CD14-positive monocyte (primary cell): ENCODE data around the gene VTI1A. TPM values are rescaled to one million over a fixed set of nuclear protein-coding genes. Genes with fewer than 3 reads are reported as not detected.
"Not testable (repeated sequence)": the region's sequence is repeated elsewhere in the genome, so short reads cannot be mapped to it uniquely, and the experiment has no call there.

Experiments
- DNase-seq, 3 donors: peaks; one replicate each; pipeline ENCODE4 v3.0.0-alpha.2; 2011 to 2022
- H2AFZ ChIP-seq: 2 replicates; pipeline ENCODE4 v1.6.0; 2012; ENCODE audit warnings: mild to moderate bottlenecking, low read depth, low read length, inconsistent platforms; ENCODE audit not compliant: insufficient read depth, poor library complexity, severe bottlenecking
- H3K27ac ChIP-seq, 2 donors: 1 replicate in 1 of 2; 2 replicates in 1 of 2; pipeline ENCODE4 v1.5.1; 2012 to 2013; ENCODE audit warnings: low read length in 2 of 2, control low read depth in 1 of 2, inconsistent platforms in 1 of 2, low read depth in 1 of 2, mild to moderate bottlenecking in 1 of 2
- H3K27me3 ChIP-seq, 2 donors: one replicate each; pipeline versions ENCODE4 v1.6.0 to v1.6.1; 2011 to 2013; ENCODE audit warnings: low read length in 2 of 2; ENCODE audit not compliant: control insufficient read depth in 2 of 2, insufficient read depth in 2 of 2
- H3K36me3 ChIP-seq, 2 donors: replicated peaks in 1 of 2; 1 replicate in 1 of 2; 2 replicates in 1 of 2; pipeline versions ENCODE4 v1.5.1 to v1.6.1; 2012 to 2013; ENCODE audit warnings: low read length in 2 of 2, control low read depth in 1 of 2, inconsistent platforms in 1 of 2, mild to moderate bottlenecking in 1 of 2; ENCODE audit not compliant: insufficient read depth in 2 of 2, control insufficient read depth in 1 of 2
- H3K4me1 ChIP-seq, 2 donors: 1 replicate in 1 of 2; 2 replicates in 1 of 2; pipeline versions ENCODE4 v1.5.1 to v1.6.1; 2012 to 2013; ENCODE audit warnings: low read length in 2 of 2, control low read depth in 1 of 2, inconsistent platforms in 1 of 2, mild to moderate bottlenecking in 1 of 2, moderate library complexity in 1 of 2; ENCODE audit not compliant: insufficient read depth in 2 of 2, control insufficient read depth in 1 of 2
- H3K4me2 ChIP-seq: replicated peaks from 2 replicates; pipeline ENCODE3; 2012; ENCODE audit warnings: low read length, moderate library complexity, mild to moderate bottlenecking; ENCODE audit not compliant: poor library complexity, severe bottlenecking; ENCODE audit errors: extremely low read depth
- H3K4me3 ChIP-seq, 3 experiments: fragments of 200-600 bp in 1 of 3; sonication (generic) in 1 of 3; replicated peaks in 1 of 3; 1 replicate in 2 of 3; 2 replicates in 1 of 3; pipeline ENCODE4 v1.5.1; 2011 to 2013; ENCODE audit warnings: low read length in 3 of 3, mild to moderate bottlenecking in 3 of 3, control low read depth in 2 of 3, low read depth in 2 of 3, inconsistent platforms in 1 of 3, moderate library complexity in 1 of 3
- H3K79me2 ChIP-seq: 2 replicates; pipeline ENCODE4 v1.6.0; 2012; ENCODE audit warnings: mild to moderate bottlenecking, control low read depth, inconsistent platforms, low read length, moderate library complexity; ENCODE audit not compliant: insufficient read depth
- H3K9ac ChIP-seq: 2 replicates; pipeline ENCODE4 v1.6.0; 2017; ENCODE audit warnings: low read length, mild to moderate bottlenecking; ENCODE audit not compliant: insufficient read depth, poor library complexity, severe bottlenecking
- H3K9me3 ChIP-seq, 2 donors: replicated peaks in 1 of 2; 1 replicate in 1 of 2; 2 replicates in 1 of 2; pipeline versions ENCODE4 v1.5.1 to v1.6.1; 2012 to 2013; ENCODE audit warnings: low read length in 2 of 2, control low read depth in 1 of 2; ENCODE audit not compliant: control insufficient read depth in 1 of 2, insufficient read depth in 1 of 2
- H4K20me1 ChIP-seq: 2 replicates; pipeline ENCODE4 v1.6.0; 2012; ENCODE audit warnings: mild to moderate bottlenecking, low read length, control low read depth, moderate library complexity; ENCODE audit not compliant: insufficient read depth
- H3K27ac Mint-ChIP-seq, 7 donors: one replicate each; pipeline ENCODE4 v1.8.0; 2020; ENCODE audit warnings: mild to moderate bottlenecking in 7 of 7, mixed read lengths in 7 of 7, moderate library complexity in 6 of 7, inconsistent platforms in 2 of 7
- H3K27me3 Mint-ChIP-seq, 3 donors: one replicate each; pipeline ENCODE4 v1.8.0; 2021 to 2022; ENCODE audit warnings: low read depth in 3 of 3, mild to moderate bottlenecking in 3 of 3, mixed read lengths in 3 of 3, moderate library complexity in 3 of 3, inconsistent platforms in 1 of 3
- H3K36me3 Mint-ChIP-seq, 2 donors: one replicate each; pipeline ENCODE4 v1.8.0; 2020; ENCODE audit warnings: mixed read lengths in 2 of 2, inconsistent platforms in 1 of 2, mild to moderate bottlenecking in 1 of 2
- H3K4me1 Mint-ChIP-seq: one replicate; pipeline ENCODE4 v1.8.0; 2020; ENCODE audit warnings: mild to moderate bottlenecking, mixed read lengths
- H3K4me3 Mint-ChIP-seq, 2 donors: one replicate each; pipeline ENCODE4 v1.8.0; 2020; ENCODE audit warnings: mild to moderate bottlenecking in 2 of 2, mixed read lengths in 2 of 2, moderate library complexity in 1 of 2
- H3K9me3 Mint-ChIP-seq, 7 donors: one replicate each; pipeline ENCODE4 v1.8.0; 2020 to 2022; ENCODE audit warnings: mixed read lengths in 7 of 7, mild to moderate bottlenecking in 6 of 7, moderate library complexity in 6 of 7, inconsistent platforms in 2 of 7
- WGBS: methylation state at CpG from one replicate; pipeline ENCODE4 v1.1.5; 2013; ENCODE audit warnings: missing lambda C conversion rate; ENCODE audit not compliant: insufficient coverage; 5-methylcytosine and 5-hydroxymethylcytosine counted together
- intact Hi-C, 2 donors: fragments of 100-400 bp; cut with micrococcal nuclease; formaldehyde crosslinking; loops; one replicate each; pipeline versions ENCODE4 v1.15.0 to v1.15.1; 2023
- polyA plus RNA-seq, 3 donors: library from polyadenylated mRNA; depleted of rRNA in 1 of 3; unstranded in 2 of 3; stranded (reverse) in 1 of 3; fragments of 300-500 nt in 2 of 3; fragments of >200 nt in 1 of 3; fragmentation: Illumina TruSeq in 2 of 3; gene quantifications; 1 replicate in 2 of 3; 2 replicates in 1 of 3; pipeline ENCODE4 v1.2.3, GENCODE V29; 2012 to 2021
- TF ChIP-seq, protein P1 (sequence below): fragments of 200-600 bp; IDR thresholded peaks from one replicate; pipeline ENCODE4 v1.8.0; 2022; ENCODE audit warnings: antibody characterized with exemption, mild to moderate bottlenecking

The VTI1A gene
- polyA plus RNA-seq, 3 donors: 23.6 to 25.4 (median 24.1) TPM

- H3K9me3 Mint-ChIP-seq: no peaks in the 10 kb centered on the region
- Histone ChIP-seq H3K36me3 (no peaks in the 10 kb centered on the region), H3K4me3 (no peak overlapping the region), H3K9me3 (no peaks in the 10 kb centered on the region), H4K20me1 (peaks cover 3% of the 10 kb centered on the region), H3K27me3 (no peaks in the 10 kb centered on the region), H2AFZ (no peak overlapping the region), H3K4me2 (no peak overlapping the region), H3K9ac (no peak overlapping the region), H3K4me1 (no peaks in the 10 kb centered on the region), H3K27ac (no peak overlapping the region), H3K79me2 (no peaks in the 10 kb centered on the region)
- TF ChIP-seq, protein P1, sequence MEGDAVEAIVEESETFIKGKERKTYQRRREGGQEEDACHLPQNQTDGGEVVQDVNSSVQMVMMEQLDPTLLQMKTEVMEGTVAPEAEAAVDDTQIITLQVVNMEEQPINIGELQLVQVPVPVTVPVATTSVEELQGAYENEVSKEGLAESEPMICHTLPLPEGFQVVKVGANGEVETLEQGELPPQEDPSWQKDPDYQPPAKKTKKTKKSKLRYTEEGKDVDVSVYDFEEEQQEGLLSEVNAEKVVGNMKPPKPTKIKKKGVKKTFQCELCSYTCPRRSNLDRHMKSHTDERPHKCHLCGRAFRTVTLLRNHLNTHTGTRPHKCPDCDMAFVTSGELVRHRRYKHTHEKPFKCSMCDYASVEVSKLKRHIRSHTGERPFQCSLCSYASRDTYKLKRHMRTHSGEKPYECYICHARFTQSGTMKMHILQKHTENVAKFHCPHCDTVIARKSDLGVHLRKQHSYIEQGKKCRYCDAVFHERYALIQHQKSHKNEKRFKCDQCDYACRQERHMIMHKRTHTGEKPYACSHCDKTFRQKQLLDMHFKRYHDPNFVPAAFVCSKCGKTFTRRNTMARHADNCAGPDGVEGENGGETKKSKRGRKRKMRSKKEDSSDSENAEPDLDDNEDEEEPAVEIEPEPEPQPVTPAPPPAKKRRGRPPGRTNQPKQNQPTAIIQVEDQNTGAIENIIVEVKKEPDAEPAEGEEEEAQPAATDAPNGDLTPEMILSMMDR: no peak
- H3K36me3 Mint-ChIP-seq: peaks cover 6 to 9% of the 10 kb centered on the region in 2 donors
- intact Hi-C loops: loop anchor here in 1 of 2 donors (10.0 kb wide), 1 partner anchor 396 kb away; no protein-coding TSS in a partner anchor
- H3K4me3 Mint-ChIP-seq: no peak overlapping the region
- DNase-seq: no peak
- no peak overlapping the region for H3K27ac Mint-ChIP-seq
- H3K4me1 Mint-ChIP-seq: peaks cover 8% of the 10 kb centered on the region
- peaks cover 0 to 2% (median 0%) of the 10 kb centered on the region in 3 donors for H3K27me3 Mint-ChIP-seq
These were observed 282.0 kb downstream of the VTI1A start for GRCh38 chr10:112728997-112729396.

DNA sequence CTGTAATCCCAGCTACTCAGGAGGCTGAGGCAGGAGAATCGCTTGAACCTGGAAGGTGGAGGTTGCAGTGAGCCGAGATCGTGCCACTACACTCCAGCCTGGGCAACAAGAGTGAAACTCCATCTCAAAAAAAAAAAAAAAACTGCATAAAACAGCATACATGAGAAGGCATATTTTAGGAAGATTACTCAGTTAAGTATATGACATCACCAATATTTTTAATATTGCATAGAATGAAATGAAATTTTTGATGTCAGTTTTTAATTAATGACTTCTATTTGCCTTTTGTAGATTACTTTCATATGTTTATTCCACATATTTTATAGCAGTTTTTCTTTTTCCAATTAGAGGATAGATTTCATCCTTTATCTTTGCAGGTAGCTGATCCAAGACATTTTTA, 284.4 kb downstream of the VTI1A start:
- H3K4me3 Mint-ChIP-seq, H2AFZ ChIP-seq, H3K4me1 ChIP-seq, H3K9me3 Mint-ChIP-seq, H3K36me3 ChIP-seq, H3K27me3 ChIP-seq, H3K79me2 ChIP-seq, H3K9me3 ChIP-seq, H3K4me2 ChIP-seq, H3K4me3 ChIP-seq, H3K36me3 Mint-ChIP-seq, H3K27me3 Mint-ChIP-seq, H4K20me1 ChIP-seq, intact Hi-C loops, H3K27ac ChIP-seq, H3K9ac ChIP-seq, H3K4me1 Mint-ChIP-seq, DNase-seq: not testable (repeated sequence)
- WGBS: no CpG with 5 or more reads among the region's 3 CpGs
- H3K27ac Mint-ChIP-seq: peak overlapping the region in 1 of 7 donors; percentile 58
